Keratinocyte (primary cell): ENCODE results near the gene FLII. TPM values are rescaled to one million over a fixed set of nuclear protein-coding genes. Genes with fewer than 3 reads are reported as not detected.
A peak's percentile ranks its signal among the peaks of the same experiment; 100 is the strongest.

Experiments
- DNase-seq: peaks from one replicate; pipeline ENCODE4 v3.0.0-alpha.2; 2011; ENCODE audit warnings: low read depth, missing footprints, low spot score
- FAIRE-seq: peaks from 2 replicates; lab custom pipeline; 2011; peaks lifted over from hg19 to GRCh38; lab: Jason Lieb, UNC
- H2AFZ ChIP-seq: 2 replicates; pipeline ENCODE4 v1.6.0; 2012; ENCODE audit warnings: low read length, control low read depth, inconsistent platforms; ENCODE audit not compliant: control insufficient read depth
- H3K27ac ChIP-seq: 2 replicates; pipeline ENCODE4 v1.5.1; 2011; ENCODE audit warnings: low read length; ENCODE audit not compliant: control insufficient read depth, insufficient read depth
- H3K27me3 ChIP-seq: 3 replicates; pipeline ENCODE4 v1.6.0; 2011; ENCODE audit warnings: low read length; ENCODE audit not compliant: control insufficient read depth, insufficient read depth; ENCODE audit errors: extremely low read depth
- H3K36me3 ChIP-seq, 2 experiments: 2 replicates in 1 of 2; 3 replicates in 1 of 2; pipeline ENCODE4 v1.5.1; 2011; ENCODE audit warnings: low read length in 2 of 2, mild to moderate bottlenecking in 1 of 2; ENCODE audit not compliant: control insufficient read depth in 2 of 2, insufficient read depth in 2 of 2; ENCODE audit errors: extremely low read depth in 1 of 2
- H3K4me1 ChIP-seq: 3 replicates; pipeline ENCODE4 v1.5.1; 2011; ENCODE audit warnings: low read length; ENCODE audit not compliant: control insufficient read depth, insufficient read depth; ENCODE audit errors: extremely low read depth
- H3K4me2 ChIP-seq: 3 replicates; pipeline ENCODE4 v1.6.0; 2011; ENCODE audit warnings: low read depth, low read length; ENCODE audit not compliant: control insufficient read depth, insufficient read depth; ENCODE audit errors: extremely low read depth
- H3K4me3 ChIP-seq, 3 experiments: fragments of 200-600 bp in 1 of 3; sonication (generic) in 1 of 3; 2 replicates in 2 of 3; 3 replicates in 1 of 3; pipeline ENCODE4 v1.5.1; 2011 to 2016; ENCODE audit warnings: low read length in 3 of 3, mild to moderate bottlenecking in 3 of 3, control low read depth in 2 of 3, inconsistent platforms in 1 of 3, low read depth in 1 of 3, mixed read lengths in 1 of 3, mixed run types in 1 of 3, moderate library complexity in 1 of 3; ENCODE audit not compliant: control insufficient read depth in 2 of 3, insufficient read depth in 2 of 3; ENCODE audit errors: extremely low read depth in 1 of 3
- H3K79me2 ChIP-seq: 2 replicates; pipeline ENCODE4 v1.6.0; 2012; ENCODE audit warnings: low read length; ENCODE audit not compliant: control insufficient read depth, insufficient read depth
- H3K9ac ChIP-seq: 3 replicates; pipeline ENCODE4 v1.6.0; 2011; ENCODE audit warnings: low read length; ENCODE audit not compliant: control insufficient read depth, insufficient read depth; ENCODE audit errors: extremely low read depth
- H3K9me1 ChIP-seq: 3 replicates; pipeline ENCODE4 v1.6.0; 2011; ENCODE audit warnings: low read length; ENCODE audit not compliant: control insufficient read depth, insufficient read depth; ENCODE audit errors: extremely low read depth
- H3K9me3 ChIP-seq: 2 replicates; pipeline ENCODE4 v1.5.1; 2012; ENCODE audit warnings: low read depth, low read length; ENCODE audit not compliant: control insufficient read depth
- H4K20me1 ChIP-seq: 3 replicates; pipeline ENCODE4 v1.6.0; 2011; ENCODE audit warnings: low read length; ENCODE audit not compliant: control insufficient read depth, insufficient read depth; ENCODE audit errors: extremely low read depth
- EZH2 ChIP-seq: IDR thresholded peaks from one replicate; pipeline ENCODE4 v1.6.1; 2012; ENCODE audit warnings: inconsistent platforms, mild to moderate bottlenecking, low read length, moderate library complexity
- dilution Hi-C: fragments of 300-500 bp; cut with MboI; formaldehyde crosslinking; loops from one replicate; pipeline ENCODE4 v1.7.0; 2020; ENCODE audit warnings: low sequenced_read_pairs; ENCODE audit not compliant: extremely low pct_ligation_motif_present
- polyA plus RNA-seq, 5 experiments: library from polyadenylated mRNA; depleted of rRNA in 3 of 5; stranded (reverse) in 3 of 5; stranded (forward) in 1 of 5; unstranded in 1 of 5; fragments of >200 nt; gene quantifications; 1 replicate in 1 of 5; 2 replicates in 3 of 5; 3 replicates in 1 of 5; pipeline versions ENCODE4 v1.2.1 to v1.2.3, GENCODE V29; 2011 to 2012; ENCODE audit warnings: missing spikeins in 2 of 5, low read depth in 1 of 5, low replicate concordance in 1 of 5
- TF ChIP-seq, protein P1 (sequence below), 3 experiments: IDR thresholded peaks in 1 of 3; conservative IDR thresholded peaks in 1 of 3; optimal IDR thresholded peaks in 1 of 3; 2 replicates in 2 of 3; 3 replicates in 1 of 3; pipeline versions ENCODE3 to v1.5.1; 2011; ENCODE audit warnings: low read length in 3 of 3, mild to moderate bottlenecking in 3 of 3, moderate library complexity in 2 of 3, control low read depth in 1 of 3, inconsistent platforms in 1 of 3; ENCODE audit not compliant: insufficient read depth in 2 of 3; ENCODE audit errors: extremely low read depth in 1 of 3

The FLII gene
- polyA plus RNA-seq, 1 donor (not counting 4 experiments of a cell fraction or from before 2014, with no cell fraction given), result 376 TPM

DNA sequence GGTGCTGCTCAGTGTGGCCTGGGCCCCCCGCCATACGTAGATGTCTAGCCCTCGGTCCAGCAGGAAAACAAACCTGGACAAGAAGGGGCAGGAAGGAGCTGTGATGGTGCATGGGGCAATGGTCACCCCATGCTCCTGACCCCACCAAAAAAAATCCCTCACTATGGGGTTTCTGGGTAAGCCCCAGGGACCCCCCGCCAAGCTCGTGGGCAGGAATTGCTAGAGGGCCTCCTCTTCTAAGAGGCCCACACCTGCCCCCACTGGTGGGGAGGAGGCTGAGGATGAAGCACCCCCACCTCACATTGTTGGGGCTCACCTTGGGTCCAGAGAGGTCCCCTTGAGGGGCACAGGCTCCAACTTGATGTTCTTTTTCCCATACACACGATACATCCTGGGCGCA lies 9.7 kb downstream of the FLII start:
- FAIRE-seq, result no peak
- dilution Hi-C loops, result no loop called here
- no peak for DNase-seq
- H3K36me3 ChIP-seq, result peaks cover 67 to 69% of the 10 kb centered on the region in 2 experiments
- no peak overlapping the region for H3K9ac ChIP-seq
- no peak overlapping the region for H3K4me2 ChIP-seq
- no peaks in the 10 kb centered on the region for H3K27me3 ChIP-seq
- H3K9me3 ChIP-seq, result no peaks in the 10 kb centered on the region
- H3K27ac ChIP-seq, result no peak overlapping the region
- peaks cover 9% of the 10 kb centered on the region for H3K79me2 ChIP-seq
- no peak overlapping the region for H3K4me3 ChIP-seq
- H2AFZ ChIP-seq, result no peak overlapping the region
- H3K4me1 ChIP-seq, result peaks cover 27% of the 10 kb centered on the region
- no peaks in the 10 kb centered on the region for H3K9me1 ChIP-seq
- TF ChIP-seq, protein P1, sequence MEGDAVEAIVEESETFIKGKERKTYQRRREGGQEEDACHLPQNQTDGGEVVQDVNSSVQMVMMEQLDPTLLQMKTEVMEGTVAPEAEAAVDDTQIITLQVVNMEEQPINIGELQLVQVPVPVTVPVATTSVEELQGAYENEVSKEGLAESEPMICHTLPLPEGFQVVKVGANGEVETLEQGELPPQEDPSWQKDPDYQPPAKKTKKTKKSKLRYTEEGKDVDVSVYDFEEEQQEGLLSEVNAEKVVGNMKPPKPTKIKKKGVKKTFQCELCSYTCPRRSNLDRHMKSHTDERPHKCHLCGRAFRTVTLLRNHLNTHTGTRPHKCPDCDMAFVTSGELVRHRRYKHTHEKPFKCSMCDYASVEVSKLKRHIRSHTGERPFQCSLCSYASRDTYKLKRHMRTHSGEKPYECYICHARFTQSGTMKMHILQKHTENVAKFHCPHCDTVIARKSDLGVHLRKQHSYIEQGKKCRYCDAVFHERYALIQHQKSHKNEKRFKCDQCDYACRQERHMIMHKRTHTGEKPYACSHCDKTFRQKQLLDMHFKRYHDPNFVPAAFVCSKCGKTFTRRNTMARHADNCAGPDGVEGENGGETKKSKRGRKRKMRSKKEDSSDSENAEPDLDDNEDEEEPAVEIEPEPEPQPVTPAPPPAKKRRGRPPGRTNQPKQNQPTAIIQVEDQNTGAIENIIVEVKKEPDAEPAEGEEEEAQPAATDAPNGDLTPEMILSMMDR (optimal IDR thresholded peaks at IDR 0.05 in 1 of 3, IDR thresholded peaks at IDR 0.05 in 1 of 3, conservative IDR thresholded peaks at IDR 0.05 in 1 of 3; ENCODE audit: extremely low read depth in 1 of 3, insufficient read depth in 2 of 3, low read length in 3 of 3), result no peak
- TF ChIP-seq EZH2, result no peak
- peaks cover 23% of the 10 kb centered on the region for H4K20me1 ChIP-seq

DNA sequence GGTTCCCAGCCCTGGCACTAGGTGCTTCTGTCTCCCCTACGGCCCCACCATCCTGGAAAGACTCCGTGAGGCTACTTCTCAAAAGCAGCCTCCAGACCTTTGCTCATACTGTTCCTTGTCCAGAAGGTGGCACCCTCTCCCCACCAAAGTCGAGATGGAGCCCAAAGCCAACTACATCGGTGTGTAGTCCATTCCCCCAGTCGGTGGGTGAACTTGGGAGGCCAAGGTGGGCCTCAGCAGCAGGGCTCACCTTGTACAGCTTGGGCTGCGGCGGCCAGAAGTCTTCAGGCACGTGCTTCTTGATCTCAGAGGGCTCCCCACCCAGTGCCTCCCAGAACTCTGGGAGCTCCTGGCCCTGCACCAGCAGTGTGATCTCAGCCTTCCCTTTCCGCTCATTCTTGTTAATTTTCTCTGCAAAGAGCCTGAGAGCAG lies 10.2 kb downstream of the FLII start:
- H3K79me2 ChIP-seq, result peaks cover 5% of the 10 kb centered on the region
- DNase-seq, result no peak
- no peaks in the 10 kb centered on the region for H3K9me1 ChIP-seq
- H3K4me2 ChIP-seq, result no peak overlapping the region
- H3K4me1 ChIP-seq, result peaks cover 27% of the 10 kb centered on the region
- H4K20me1 ChIP-seq, result peaks cover 25% of the 10 kb centered on the region
- peak; percentile 69 for FAIRE-seq
- dilution Hi-C loops, result no loop called here
- no peak overlapping the region for H3K27ac ChIP-seq
- no peaks in the 10 kb centered on the region for H3K27me3 ChIP-seq
- no peak overlapping the region for H3K4me3 ChIP-seq
- no peak overlapping the region for H3K9ac ChIP-seq
- TF ChIP-seq, protein P1 (optimal IDR thresholded peaks at IDR 0.05 in 1 of 3, IDR thresholded peaks at IDR 0.05 in 1 of 3, conservative IDR thresholded peaks at IDR 0.05 in 1 of 3; ENCODE audit: extremely low read depth in 1 of 3, insufficient read depth in 2 of 3, low read length in 3 of 3), result peak; percentile 73 to 85 (median 78)
- no peak for TF ChIP-seq EZH2
- H3K36me3 ChIP-seq, result peaks cover 65 to 67% of the 10 kb centered on the region in 2 experiments
- H2AFZ ChIP-seq, result no peak overlapping the region
- no peaks in the 10 kb centered on the region for H3K9me3 ChIP-seq
